Activated effector memory CD4-positive, alpha-beta T cell treated with anti-CD3 and anti-CD28 coated beads, Interleukin-2, amount 50 U/mL, for 16 hours (primary cell): Measurements from ENCODE around the gene PSG1.
"Not testable (repeated sequence)": the region's sequence is repeated elsewhere in the genome, so short reads cannot be mapped to it uniquely, and the experiment has no call there.

Experiments used
- DNase-seq: peaks from one replicate; pipeline ENCODE4 v3.0.0-alpha.2; 2020

The PSG1 gene

DNA sequence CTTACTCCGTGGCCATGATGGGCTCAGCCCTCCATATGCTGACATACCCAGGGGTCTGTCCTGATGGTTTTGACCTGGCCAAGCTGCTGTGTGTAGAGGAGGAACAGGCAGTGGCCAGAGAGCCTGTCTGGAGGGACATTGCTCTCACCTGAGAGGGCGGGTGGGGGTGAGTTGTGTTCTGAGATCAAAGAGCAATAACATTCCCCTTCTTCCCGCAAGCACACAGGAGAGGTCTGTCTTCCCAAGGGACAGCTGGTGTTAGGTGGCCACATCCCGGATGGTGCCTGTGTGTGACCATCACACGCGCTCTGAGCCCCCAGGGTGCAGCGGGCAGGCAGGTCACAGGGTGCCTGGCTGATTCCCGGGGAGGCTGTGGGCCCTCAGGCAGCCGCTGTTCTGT lies 1.1 kb upstream of the PSG1 start:
- not testable (repeated sequence) for DNase-seq

- DNase-seq: not testable (repeated sequence)
Measured at GRCh38 chr19:42876596-42876995, 2.9 kb downstream of the PSG1 start.

- DNase-seq: not testable (repeated sequence)
Measured at GRCh38 chr19:42875881-42876280, 3.6 kb downstream of the PSG1 start.

- not testable (repeated sequence) for DNase-seq
Measured at GRCh38 chr19:42874901-42875813, 4.4 kb downstream of the PSG1 start.

DNA sequence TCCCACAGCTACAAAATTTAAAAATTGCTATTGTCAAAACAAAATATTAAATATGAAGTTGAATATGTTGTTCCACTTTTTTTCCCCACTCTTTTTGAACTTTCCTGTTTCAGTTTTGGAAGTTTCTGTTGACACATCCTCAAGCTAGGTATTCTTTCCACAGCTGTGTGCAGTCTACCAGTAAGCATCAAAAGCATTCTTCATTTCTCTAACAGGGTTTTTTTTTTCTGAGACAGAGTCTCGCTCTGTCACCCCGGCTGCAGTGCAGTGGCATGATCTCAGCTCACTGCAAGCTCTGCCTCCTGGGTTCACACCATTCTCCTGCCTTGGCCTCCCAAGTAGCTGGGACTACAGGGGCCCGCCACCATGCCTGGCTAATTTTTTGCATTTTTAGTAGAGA lies 5.4 kb downstream of the PSG1 start:
- not testable (repeated sequence) for DNase-seq

DNA sequence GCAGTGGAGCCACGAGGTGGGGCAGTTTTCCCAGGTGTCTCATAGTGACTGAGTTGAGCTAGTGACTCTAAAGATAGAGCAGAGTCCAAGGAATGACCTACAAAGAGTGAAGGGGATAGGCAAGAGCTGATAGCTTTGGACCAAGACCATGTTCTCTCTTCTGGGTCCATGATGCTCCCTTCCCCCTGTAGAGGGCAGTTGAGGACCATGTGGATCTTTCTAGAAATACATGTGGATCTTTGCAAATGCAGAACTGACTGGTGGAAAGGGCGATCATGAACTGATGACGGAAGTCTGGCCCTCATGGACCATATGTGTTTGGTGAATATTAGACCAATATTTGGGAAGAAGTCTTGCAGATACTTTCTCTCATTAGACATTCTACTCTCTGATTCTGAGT lies 6.9 kb downstream of the PSG1 start:
- no peak for DNase-seq

GRCh38 chr19:42857544-42857867 lies 22.0 kb downstream of the PSG1 start:
- DNase-seq: no peak

GRCh38 chr19:42856866-42857543 lies 22.5 kb downstream of the PSG1 start:
- not testable (repeated sequence) for DNase-seq

GRCh38 chr19:42854745-42855144 lies 24.8 kb downstream of the PSG1 start:
- not testable (repeated sequence) for DNase-seq

- not testable (repeated sequence) for DNase-seq
Measured at GRCh38 chr19:42853231-42853630, 26.3 kb downstream of the PSG1 start.

DNA sequence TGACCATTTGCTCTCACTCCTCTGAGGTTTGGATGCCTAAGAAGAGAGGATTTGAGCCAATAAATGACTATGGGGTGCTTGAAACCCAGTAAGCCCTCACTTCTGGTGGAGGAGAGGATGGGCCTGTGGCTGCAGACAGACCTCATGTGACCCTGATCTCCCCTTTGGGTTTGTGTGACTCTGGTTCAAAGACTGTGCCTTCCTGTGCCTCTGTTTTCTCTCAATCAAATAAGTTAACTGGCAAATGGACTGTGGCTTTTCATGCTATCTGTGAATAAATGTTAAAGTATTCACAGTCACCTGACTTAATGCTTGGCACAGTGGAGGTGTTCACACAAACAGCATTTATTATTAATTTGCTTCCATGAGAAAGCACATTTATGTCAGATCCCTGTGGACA lies 26.7 kb downstream of the PSG1 start:
- not testable (repeated sequence) for DNase-seq

DNA sequence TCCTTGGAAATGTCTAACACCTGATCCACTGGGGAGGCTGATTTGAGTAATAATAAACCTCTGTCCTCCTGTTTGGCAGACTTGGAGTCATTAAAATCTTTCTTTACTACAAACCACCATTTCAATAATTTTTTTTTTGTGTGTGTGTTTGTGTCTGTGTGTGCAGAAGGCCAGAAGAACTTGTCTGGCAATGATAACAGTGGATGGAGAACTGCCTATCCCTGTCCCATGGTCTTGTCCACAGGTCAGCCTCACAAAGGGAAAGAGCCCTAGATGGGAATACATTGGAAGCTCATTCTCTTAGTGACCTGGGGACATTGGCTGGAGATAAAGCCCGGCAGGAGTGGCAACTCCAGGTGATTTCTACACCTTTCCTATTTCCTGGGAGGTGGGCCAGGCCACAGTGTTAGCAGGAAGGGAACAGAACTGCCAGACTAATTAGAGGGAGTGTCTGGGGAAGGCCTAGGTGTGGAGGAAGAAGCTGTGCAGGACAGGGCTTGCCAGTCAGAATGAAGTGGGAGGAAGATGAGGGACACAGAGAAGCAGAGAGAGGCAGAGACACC lies 27.7 kb downstream of the PSG1 start:
- DNase-seq: not testable (repeated sequence)

DNA sequence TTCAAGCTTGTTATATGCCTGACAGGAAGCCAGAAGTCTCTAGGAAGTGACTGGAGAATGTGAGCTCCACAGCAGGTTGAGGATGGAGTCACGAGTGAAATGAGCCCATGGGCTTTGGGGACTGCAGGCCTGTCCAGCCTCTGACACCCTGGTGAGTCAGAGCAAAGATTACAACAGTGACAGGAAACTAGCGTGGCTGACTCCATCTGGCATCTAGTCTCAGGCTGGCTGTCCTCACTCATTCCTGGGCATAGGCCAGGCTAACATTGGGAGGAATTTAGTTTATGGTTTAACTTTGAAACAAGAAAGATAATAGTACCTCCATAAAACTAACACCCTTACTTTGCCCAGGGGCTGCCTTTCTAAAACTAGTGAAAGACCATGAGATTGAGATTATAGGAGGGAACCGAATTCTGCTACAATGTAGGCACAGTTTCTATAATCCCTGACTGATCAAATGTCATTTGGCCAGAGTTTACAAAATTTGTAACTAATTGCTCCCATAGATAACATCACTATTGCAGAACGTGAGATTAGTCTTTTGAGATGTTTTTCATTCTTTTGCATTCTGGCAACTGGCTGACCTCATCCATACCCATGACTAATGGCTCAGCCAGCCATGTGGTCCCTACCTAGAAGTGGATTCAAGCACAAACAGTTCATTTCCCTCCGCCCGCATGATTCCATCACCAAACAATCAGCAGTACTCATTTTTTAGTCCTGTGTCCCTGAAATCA lies 28.4 kb downstream of the PSG1 start:
- no peak for DNase-seq

DNA sequence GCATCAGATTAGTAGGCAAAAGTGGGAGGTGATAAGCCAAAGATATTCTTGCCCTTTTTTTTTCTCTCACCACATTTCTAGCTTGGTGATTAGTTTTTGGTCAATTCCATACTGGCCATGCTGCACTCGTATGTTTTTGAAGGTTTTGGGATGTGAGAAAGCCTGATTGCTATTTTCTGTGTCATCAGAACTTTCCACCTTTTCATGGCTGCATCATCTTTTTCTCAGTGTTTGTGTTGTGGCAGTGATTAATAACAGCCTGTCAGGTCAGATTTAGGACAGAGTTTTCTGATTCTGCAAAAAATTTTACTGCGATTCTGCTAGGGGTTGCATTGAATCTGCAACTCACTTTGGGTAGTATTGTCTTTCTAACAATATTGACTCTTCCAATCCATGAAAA lies 32.9 kb downstream of the PSG1 start:
- no peak for DNase-seq

GRCh38 chr19:42843631-42844030 lies 35.9 kb downstream of the PSG1 start:
- not testable (repeated sequence) for DNase-seq

DNA sequence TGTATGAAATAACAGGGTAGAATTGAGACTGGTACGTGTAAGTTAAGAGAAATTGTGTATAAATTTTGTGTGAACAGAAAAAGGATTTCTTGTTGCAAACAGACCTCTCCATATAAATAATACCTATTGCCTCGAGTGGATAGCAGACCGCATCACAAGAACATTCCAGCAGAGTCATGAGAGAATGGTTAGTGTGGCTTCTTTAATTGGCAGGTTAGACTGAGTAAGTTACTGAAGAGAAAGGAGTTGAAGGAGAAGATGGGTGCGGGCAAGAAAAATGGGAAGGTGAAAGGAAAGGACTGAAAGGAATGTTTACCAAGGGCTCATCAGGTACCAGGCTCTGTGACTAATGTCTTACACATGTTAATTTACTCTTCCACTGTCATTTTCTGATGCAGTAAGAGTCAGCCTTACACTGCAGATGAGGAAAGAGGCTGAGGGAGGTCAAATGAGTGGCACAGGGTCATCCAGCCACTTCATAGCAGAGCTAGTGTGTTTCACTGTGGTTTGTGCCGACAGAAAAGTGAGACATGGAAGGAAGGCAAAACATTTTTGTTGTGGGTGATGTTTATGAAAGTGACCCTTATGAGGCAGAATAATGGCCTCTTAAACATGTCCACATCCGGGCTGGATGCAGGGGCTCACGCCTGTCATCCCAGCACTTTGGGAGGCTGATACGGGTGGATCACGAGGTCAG lies 46.6 kb downstream of the PSG1 start:
- DNase-seq: not testable (repeated sequence)

DNA sequence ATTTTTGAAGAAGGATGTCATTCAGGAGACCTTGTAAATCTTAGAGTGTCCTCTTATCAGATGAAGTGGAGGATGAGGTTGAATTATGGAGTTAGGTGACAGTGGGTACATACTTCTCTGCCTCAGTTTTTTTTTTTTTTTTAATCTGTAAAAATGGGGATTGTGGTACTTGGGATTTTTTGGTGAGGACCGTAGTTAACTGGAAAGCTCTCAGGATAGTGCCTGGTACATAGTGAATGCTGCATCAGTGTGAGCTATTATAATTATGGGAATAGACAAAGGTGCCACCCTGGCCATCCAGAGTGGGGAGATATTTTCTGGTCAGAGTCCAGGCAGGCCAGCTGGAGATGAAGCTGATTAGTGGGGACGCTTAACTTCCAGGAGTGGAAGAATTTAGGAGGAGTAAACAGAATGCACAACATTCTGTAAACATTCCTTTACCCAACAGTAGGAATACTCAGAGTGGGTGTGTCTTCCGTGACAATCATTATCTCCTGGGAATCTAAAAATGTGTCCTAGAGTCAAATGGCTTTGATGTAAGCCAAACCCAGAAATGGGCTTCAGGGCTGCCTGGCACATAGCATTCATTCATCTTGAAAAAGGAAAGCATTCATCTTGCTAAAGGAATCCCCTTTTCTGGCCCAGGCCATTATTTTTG lies 47.4 kb downstream of the PSG1 start:
- DNase-seq: not testable (repeated sequence)

GRCh38 chr19:42831221-42832019 lies 48.1 kb downstream of the PSG1 start:
- DNase-seq: no peak

GRCh38 chr19:42821306-42821977 lies 58.1 kb downstream of the PSG1 start:
- DNase-seq: not testable (repeated sequence)

DNA sequence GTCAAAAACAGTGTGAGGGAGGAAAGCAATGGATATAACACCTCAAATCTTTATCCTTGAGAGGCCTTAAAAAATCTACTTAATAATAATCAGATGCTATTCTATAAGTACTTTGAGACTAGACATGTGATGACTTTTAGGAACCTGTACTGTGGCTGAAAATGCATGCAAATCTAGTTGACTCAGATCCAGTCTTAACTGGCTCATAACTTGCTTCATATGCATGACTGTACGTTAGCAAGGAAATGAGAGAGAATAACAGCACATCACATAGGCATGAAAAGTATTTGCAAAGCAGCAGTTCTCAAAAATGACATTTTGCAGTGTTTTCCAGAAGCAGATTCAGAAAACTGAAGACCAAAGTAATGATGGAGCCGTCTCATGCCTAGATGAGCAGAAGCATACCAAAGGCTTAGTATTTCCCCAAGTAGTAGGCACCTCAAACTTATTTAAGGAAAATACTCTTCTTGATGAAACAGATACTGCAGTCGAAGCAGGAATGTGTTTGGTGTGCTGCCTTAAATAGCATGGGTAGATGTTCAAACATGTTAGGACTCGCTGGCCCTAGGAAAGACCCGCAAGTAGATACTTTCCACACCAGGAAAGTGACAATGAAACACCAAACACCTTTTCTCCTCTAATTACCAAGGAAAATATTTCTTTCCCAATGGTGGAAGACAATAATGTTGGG lies 59.4 kb downstream of the PSG1 start:
- DNase-seq: not testable (repeated sequence)
